ENCODE data around the gene TMEM231.

Gene TMEM231

DNA sequence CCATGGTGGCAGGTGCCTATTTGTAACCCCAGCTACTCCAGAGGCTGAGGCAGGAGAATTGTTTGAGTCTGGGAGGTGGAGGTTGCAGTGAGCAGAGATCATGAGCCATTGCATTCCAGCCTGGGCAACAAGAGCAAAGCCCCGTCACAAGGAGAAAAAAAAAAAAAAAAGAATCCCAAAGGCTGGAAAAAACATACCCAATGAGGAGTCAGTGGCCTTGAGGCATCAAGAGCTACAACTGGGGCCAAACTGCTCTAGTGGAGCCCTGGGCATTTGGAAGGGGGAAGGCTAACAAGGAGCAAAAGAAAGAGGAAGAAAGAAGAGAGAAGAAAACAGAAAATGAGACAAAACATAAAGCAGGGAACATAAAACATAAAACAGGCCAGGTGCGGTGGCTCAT is 67.7 kb downstream of the TMEM231 start:
- no peak for DNase-seq (ENCODE audit: low read depth)
